ENCODE results near the gene CROCC2.

- no peak for TF ChIP-seq CTCF (IDR thresholded peaks at IDR 0.05)
- no peak for TF ChIP-seq POLR2A (IDR thresholded peaks at IDR 0.05)
Measured at GRCh38 chr2:240933048-240933965, 27.2 kb downstream of the CROCC2 start.

Data from heart left ventricle (tissue), 13 donors.